Stromal cell of bone marrow (primary cell): ENCODE data around the gene DUSP21.
"Not testable (repeated sequence)": the region's sequence is repeated elsewhere in the genome, so short reads cannot be mapped to it uniquely, and the experiment has no call there.

Experiments
- DNase-seq: peaks from one replicate; pipeline ENCODE4 v3.0.0-alpha.2; 2012; ENCODE audit warnings: low read depth

DUSP21 gene

GRCh38 chrX:44876086-44876485 lies 32.3 kb downstream of the DUSP21 start:
- no peak for DNase-seq

- DNase-seq, result no peak
Observed at GRCh38 chrX:44876767-44877166, 32.9 kb downstream of the DUSP21 start.

GRCh38 chrX:44878780-44879179 lies 35.0 kb downstream of the DUSP21 start:
- no peak for DNase-seq

GRCh38 chrX:44881549-44881948 lies 37.7 kb downstream of the DUSP21 start:
- no peak for DNase-seq

GRCh38 chrX:44882635-44883034 lies 38.8 kb downstream of the DUSP21 start:
- DNase-seq, result no peak

- no peak for DNase-seq
Observed at GRCh38 chrX:44884944-44885343, 41.1 kb downstream of the DUSP21 start.

- DNase-seq, result no peak
Observed at GRCh38 chrX:44889824-44890223, 46.0 kb downstream of the DUSP21 start.

- DNase-seq, result no peak
Observed at GRCh38 chrX:44890247-44890646, 46.4 kb downstream of the DUSP21 start.

GRCh38 chrX:44890687-44891086 lies 46.9 kb downstream of the DUSP21 start:
- DNase-seq, result not testable (repeated sequence)

GRCh38 chrX:44891642-44892041 lies 47.8 kb downstream of the DUSP21 start:
- no peak for DNase-seq
